GM19239 (cell line): ENCODE measurements around the gene CHST6.
"Not testable (repeated sequence)": the region's sequence is repeated elsewhere in the genome, so short reads cannot be mapped to it uniquely, and the experiment has no call there.

Experiments
- DNase-seq: peaks from one replicate; pipeline ENCODE4 v3.0.0; 2011; ENCODE audit warnings: low spot score; ENCODE audit not compliant: insufficient read length
- FAIRE-seq: peaks from 2 replicates; lab custom pipeline; 2011; peaks lifted over from hg19 to GRCh38; lab: Jason Lieb, UNC

Gene CHST6

DNA sequence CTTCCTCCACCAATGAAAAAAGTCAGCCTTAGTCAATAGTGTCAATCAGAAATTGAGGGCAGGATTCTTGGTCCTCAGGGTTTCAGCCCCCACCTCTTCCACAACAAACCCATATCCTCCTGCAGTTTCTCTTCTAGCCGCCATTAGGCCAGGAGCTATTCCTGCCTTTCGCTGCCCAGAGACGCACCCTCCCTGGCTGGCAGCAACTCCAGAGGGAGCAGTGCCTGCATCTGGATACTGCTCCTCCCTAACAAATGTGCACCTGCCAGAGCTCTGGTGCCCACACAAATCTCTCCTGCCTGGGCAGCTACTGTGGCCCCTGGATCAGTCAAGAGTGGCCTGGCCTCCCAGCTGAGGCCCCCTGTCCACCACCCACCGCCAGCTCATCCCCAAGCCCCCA lies 38.8 kb downstream of the CHST6 start:
- DNase-seq, FAIRE-seq: not testable (repeated sequence)

DNA sequence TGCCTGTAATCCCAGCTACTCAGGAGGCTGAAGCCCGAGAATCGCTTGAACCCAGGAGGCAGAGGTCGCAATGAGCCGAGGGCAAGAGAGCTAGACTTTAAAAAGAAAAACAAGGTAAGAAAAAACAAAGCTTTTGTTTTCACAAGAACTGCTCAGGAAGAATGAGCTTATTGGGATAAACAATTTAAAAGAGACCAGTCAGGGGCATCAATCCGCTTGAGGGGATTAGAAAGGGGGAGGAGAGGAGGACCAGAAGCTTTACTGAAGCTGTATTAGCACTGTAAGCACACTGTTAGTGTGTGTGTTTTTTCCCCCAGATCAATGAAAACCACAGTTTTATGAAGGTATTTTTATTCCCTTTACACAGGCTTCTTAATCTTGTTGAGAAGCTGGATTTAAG lies 39.6 kb downstream of the CHST6 start:
- no peak for DNase-seq
- FAIRE-seq, result no peak

DNA sequence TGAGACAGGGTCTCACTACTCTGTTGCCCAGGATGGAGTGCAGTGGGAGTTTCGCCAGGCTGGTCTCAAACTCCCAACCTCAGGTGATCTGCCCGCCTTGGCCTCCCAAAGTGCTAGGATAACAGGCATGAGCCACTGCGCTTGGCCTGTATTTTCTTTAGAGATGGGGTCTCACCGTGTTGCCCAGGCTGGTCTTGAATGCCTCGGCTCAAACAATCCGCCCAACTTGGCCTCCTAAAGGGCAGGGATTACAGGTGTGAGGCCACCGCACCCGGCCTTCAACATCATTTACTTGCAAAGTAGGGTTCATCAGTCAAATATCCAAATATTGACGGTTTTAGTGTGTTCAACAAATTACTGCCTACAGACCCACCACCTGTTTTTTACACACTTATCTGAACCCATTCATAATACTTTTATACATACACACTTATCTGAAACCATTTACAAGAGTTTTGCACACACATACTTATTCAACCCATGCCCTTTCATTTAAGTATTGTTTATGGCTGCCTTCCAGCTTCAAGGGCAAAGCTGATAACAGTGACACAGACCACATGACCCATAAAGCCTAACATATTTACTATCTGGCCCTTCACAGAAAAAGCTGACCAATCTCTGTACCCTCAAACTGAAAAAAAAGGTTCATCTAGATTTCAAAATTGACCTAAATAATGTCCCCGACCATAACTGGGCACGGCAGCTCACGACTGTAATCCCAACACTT lies 42.6 kb downstream of the CHST6 start:
- FAIRE-seq (no peak), DNase-seq (no peak)

DNA sequence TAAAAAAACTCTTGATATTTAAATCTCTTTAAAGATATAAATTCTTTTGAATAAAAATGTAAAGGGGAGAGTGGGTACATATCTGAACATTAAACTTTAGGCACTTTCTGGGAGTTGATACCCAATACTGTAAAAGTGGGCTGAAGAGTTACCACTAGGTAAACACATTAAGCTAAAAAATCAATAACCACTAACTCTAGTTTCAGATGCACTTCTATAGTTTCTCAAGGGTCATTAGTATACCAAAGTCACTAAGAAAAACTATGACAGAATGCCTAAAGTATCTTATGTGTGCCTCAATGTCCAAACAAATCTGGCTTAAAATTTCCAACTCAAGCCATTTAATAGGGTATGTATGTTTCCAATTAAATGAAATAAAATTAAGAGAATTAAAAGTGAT lies 48.8 kb downstream of the CHST6 start:
- DNase-seq, result no peak
- FAIRE-seq, result no peak

DNA sequence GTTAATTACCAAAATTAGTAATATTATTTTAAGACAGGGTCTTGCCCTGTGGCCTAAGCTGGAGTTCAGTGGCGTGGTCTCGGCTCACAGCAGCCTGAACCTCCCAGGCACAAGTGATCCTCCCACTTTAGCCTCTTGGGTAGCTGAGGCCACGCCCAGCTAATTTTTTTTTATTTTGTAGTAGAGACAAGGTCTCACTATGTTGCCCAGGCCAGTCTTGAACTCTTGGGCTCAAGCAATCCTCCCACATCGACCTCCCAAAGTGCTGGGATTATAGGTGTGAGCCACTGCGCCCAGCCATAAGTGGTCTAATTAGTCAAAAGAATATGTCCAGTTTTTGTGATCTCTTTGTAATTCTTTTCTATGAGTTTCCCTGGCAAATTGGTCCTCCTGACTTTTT lies 49.9 kb downstream of the CHST6 start:
- no peak for FAIRE-seq
- no peak for DNase-seq

DNA sequence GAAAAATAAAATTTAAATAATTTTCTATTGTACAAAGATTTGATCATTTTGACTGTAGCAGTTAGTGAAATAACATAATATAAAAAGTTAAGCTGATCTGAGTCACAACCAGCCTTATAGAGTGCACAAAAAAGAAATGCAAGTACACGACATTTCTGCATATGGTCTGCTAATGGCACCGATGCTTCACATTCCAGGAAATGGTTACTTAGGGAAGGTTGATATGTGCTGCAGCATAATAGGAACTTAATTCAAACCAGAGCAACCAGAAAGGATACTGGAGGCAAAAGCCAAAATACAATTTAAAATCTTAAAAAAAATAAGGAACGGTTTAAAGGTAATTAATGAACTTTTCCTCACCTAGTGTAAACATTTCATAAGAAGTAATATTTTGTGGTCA lies 51.9 kb downstream of the CHST6 start:
- DNase-seq, result no peak
- FAIRE-seq, result no peak

DNA sequence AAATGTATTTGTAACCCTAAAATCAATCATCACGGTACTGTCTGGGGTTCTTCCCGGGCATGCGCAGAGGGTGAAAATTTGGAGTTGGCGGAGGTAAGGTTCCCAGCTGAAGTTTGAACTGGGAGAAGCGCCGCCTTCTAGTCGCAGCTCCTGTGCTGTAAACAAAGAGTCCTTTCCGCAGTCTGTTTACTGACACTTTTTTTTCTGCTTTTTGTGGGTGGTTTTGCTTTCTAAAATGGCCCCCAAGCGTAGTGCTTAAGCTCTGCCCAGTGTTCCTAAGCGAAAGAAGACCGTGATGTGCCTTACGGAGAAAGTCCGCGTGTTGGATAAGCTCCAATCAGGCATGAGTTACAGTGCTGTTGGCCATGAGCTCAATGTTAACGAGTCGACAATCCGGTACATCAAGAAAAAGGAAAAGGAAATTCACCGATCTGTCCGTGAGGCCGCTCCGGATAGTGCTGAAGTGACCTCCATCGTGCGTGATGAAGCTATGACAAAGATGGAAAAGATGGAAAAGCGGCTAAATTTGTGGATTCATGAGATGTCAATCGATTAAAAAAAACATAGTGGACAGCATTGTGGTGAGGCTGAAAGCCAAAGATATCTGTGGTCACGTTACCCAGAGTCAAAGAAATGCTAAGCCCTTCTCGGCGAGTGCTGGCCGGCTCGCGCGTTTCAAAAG lies 61.4 kb downstream of the CHST6 start:
- DNase-seq (peak; percentile 58), FAIRE-seq (no peak)

DNA sequence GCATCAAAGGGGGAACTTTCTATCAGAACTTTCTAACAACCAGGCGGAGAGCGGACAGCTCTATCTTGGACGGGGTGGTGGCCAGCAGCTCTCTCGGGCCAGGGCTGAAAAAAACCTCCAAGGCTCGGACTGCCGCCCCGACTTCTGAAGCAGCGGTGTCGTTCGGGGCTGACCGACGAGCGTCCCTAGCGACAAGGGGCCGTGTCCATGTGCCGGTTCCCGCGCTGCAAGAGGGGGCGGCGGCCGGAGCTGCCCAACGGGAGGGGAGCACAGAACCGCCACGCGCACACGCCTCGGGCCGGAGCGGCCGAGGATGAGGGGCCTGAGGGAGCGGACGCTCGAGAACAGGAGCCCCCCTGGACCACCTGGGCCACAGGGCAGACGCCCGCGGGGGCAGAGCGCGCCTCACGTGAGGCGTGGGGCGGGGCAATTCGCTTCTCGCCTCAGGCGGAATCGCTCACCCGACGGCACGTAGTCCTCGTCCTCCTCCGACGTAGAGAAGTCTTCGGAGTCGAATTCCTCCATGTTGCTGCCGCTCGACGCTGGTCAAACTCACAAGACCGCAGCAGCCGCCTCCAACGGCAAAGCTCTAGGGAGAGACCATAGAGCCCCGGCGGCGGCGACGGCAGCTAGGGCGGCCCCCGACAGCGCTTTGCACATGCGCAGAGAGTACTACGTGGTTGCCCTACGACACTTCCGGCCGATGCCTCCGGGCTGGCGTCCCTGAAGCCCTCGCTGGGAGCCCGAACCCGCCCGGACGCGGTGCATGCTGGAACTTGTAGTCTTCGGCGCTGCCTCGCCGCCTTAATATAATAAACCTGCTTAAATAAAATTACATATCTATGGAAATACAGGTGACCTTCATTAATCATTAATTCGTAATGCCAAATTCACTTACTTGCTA lies 62.2 kb downstream of the CHST6 start, which contains the start of gene CFDP1:
CFDP1 (minus strand) TSS at position 676 of the 904 bp plus-strand sequence; CDS start at position 525, 151 bp downstream.
- FAIRE-seq (peak; percentile 92), DNase-seq (peak; percentile 91)

DNA sequence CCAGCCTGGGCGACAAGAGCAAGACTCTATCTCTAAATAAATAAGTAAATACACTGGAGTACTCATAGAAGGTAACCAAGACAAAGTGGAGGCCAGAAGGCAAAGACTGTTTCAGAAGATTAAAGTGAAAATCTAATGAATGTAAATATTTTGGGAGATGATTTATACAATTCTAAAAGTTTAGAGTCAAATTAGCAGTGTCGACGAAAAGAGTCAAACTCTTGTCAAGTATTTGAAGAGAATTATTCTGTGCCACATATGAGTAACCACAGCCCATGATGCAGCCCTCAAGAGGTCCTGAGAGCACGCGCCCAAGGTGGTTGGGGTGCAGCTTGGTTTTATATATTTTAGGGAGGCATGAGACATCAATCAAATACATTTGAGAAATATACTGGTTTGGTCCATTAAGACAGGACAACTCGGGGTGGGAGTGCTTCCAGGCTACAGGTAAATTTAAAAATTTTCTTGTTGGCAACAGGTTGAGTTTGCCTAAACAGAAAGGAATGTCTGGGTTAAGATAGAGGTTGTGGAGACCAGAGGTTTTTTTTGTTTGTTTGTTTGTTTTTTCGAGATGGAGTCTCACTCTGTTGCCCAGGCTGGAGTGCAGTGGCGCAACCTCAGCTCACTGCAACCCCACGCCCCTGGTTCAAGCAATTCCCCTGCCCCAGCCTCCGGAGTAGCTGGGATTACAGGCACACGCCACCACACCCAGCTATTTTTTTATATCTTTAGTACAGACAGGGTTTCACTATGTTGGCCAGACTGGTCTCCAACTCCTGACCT lies 65.4 kb downstream of the CHST6 start:
- DNase-seq (no peak), FAIRE-seq (no peak)

DNA sequence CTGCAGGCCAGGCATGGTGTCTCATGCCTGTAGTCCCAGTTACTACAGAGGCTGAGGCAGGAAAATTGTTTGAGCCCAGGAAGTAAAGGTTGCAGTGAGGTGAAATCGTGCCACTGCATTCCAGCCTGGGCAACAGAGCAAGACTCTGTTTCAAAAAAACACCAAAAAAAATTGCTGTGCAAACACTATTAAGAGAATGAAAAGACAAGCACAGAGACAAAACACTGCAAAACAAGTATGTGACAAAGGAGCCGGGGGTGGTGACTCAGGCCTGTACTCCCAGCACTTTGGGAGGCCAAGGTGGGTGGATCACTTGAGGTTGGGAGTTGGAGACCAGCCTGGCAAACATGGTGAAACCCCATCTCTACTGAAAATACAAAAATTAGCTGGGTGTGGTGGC lies 68.7 kb downstream of the CHST6 start:
- not testable (repeated sequence) for FAIRE-seq, DNase-seq

DNA sequence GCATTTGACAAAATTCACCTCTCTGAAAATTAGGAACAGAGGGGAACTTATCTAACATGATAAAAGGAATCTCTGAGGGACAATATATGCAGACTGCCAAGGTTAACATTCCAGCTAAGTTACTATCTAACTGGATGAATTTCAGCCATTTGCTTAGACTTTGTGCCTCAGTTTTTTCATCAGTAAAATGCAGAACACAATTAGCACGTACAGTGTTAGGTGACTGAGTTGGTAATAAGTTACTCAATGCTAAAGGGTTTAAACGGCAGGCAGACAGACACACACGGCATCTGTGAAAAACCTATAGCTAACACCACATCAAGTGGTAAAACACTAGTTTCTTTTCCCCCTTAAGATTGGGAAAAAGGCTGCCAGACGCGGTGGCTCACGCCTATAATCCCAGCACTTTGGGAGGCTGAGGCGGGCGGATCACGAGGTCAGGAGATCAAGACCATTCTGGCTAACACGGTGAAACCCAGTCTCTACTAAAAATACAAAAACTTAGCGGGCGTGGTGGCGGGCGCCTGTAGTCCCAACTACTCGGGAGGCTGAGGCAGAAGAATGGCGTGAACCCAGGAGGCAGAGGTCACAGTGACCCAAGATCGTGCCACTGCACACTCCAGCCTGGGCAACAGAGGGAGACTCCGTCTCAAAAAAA lies 71.0 kb downstream of the CHST6 start:
- FAIRE-seq, DNase-seq: not testable (repeated sequence)

DNA sequence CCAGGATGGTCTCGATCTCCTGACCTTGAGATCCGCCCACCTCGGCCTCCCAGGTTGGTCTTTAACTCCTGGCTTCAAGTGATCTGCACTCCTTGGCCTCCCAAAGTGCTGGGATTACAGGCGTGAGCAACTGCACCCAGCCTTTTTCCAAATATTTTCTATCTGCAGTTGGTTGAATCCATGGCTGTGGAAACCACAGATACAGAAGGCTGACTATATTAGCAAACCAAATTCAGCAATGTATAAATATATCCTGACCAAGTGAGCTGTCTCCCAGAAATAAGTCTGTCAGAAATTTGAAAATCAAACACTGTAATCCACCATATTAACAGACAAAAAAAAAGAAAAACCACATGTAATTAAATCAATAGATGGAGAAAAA lies 71.5 kb downstream of the CHST6 start:
- DNase-seq (no peak), FAIRE-seq (no peak)
